Stimulated activated CD4-positive, alpha-beta T cell treated with anti-CD3 and anti-CD28 coated beads, Interleukin-2, amount 100 ng/mL, for 48 hours (primary cell): Measurements from ENCODE around the gene GATAD2B.
"Not testable (repeated sequence)": the region's sequence is repeated elsewhere in the genome, so short reads cannot be mapped to it uniquely, and the experiment has no call there.

Experiments used
- DNase-seq, 2 donors: peaks; one replicate each; pipeline ENCODE4 v3.0.0-alpha.2; 2020

Gene GATAD2B

DNA sequence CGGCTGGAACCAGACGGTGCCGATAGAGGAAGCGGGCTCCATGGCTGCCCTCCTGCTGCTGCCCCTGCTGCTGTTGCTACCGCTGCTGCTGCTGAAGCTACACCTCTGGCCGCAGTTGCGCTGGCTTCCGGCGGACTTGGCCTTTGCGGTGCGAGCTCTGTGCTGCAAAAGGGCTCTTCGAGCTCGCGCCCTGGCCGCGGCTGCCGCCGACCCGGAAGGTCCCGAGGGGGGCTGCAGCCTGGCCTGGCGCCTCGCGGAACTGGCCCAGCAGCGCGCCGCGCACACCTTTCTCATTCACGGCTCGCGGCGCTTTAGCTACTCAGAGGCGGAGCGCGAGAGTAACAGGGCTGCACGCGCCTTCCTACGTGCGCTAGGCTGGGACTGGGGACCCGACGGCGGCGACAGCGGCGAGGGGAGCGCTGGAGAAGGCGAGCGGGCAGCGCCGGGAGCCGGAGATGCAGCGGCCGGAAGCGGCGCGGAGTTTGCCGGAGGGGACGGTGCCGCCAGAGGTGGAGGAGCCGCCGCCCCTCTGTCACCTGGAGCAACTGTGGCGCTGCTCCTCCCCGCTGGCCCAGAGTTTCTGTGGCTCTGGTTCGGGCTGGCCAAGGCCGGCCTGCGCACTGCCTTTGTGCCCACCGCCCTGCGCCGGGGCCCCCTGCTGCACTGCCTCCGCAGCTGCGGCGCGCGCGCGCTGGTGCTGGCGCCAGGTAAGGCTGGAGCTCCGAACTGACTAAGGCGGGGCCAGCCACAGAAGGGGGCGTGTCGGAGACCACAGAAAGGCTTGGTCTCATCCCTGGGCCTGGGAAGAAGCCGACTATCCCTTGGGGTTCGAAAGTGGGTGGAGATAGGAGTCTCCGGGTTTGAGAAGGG is 147.1 kb downstream of the GATAD2B start:
- peak; percentile 46 to 47 for DNase-seq

DNA sequence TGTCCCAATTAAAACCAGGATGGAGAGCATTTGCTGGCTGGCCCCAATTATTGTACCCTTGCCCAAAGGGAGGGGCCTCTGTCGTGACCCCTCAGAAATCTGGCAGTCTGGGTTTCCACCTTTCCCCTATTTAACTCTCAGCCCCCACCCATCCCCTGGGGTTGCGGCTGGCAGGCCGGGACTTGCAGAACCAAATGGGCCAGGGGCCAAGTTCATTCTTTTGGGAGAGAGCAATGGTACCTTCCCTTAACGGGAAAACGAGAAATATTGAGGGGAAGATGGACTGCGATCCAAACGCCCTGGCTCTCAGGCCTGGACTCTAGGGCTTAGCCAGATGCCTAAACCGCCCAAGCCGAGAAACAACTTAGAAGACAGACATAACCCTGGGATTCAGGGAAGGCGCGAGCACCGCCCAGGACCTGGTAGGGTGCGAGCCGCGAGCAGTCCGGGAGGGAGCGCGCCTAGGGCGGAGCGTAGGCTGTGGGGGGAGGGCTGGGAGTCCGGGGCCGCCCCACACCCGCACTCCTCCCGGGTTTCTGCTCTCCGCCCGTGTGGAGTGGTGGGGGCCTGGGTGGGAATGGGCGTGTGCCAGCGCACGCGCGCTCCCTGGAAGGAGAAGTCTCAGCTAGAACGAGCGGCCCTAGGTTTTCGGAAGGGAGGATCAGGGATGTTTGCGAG is 147.9 kb downstream of the GATAD2B start, which contains the start of gene SLC27A3:
Gene SLC27A3, plus strand, starts transcription at position 628 of the 678 bp plus-strand sequence. CDS start 91 bp downstream, outside the sequence.
- DNase-seq, result peak in 1 of 2 donors; percentile 15

DNA sequence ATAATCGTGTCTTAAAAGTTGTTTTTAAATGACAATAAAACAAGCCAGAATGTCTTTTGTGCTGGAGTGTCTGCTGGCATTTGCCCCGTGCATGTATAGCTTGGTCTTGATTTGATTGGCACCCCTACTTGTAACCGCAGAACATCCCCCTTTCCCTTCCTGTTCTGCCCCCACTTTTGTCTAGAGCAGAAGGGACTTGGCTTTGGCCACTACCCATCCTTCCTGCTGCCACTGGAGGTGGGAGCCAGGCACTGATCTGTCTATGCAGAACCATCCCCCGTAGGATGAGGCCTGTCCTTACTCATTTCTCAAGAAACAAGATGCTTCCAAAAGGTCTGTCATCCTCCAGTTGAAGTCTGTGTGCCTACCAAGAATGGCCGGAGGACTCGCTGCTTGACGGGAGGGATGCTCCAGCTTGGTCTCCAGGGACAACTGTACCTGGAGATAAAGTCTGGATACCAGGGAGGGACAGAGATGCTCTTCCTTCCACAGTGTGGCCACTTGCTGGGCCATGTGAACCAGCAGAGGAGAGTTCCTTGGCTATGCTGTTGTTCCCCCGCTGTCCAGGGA is 148.7 kb downstream of the GATAD2B start:
- DNase-seq, result no peak

DNA sequence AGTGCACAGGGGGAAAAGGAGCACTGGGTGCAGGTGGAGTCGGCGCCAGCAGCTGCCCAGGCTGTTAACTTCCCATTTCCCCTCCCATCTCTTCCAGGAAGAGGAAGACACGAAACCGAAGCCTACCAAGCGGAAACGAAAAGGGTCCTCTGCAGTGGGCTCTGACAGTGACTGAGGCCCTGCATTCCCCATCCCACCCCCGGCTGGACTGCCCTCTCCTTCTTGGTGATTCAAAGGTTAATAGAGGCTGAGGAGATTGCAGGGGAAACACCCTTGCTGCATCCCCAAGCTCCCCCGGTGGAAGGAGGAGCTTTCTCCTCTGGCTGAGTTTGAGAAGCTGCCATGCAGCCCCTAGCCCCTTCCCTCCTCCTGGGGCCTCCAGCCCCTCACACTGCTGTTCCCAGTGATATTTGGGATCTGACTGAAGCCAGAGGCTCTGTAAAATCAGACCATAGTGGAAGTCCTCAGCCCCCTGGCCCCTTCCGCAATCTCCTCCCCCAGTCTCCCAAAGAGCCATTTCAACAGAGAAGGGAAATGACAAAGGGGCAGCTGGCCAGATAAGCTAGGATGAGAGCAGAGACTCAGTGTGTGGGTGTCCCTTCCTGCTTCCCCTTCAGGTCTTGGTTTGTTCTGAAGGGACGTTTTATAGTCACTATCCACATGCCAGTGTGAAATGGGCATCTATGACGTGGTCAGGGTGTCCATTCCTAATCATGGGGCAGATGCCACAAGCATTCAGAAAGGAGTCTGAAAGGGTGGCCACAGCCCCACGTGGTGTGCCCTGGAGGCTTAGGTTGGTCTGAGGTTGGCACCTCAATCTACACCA is 149.5 kb downstream of the GATAD2B start:
- DNase-seq, result no peak

DNA sequence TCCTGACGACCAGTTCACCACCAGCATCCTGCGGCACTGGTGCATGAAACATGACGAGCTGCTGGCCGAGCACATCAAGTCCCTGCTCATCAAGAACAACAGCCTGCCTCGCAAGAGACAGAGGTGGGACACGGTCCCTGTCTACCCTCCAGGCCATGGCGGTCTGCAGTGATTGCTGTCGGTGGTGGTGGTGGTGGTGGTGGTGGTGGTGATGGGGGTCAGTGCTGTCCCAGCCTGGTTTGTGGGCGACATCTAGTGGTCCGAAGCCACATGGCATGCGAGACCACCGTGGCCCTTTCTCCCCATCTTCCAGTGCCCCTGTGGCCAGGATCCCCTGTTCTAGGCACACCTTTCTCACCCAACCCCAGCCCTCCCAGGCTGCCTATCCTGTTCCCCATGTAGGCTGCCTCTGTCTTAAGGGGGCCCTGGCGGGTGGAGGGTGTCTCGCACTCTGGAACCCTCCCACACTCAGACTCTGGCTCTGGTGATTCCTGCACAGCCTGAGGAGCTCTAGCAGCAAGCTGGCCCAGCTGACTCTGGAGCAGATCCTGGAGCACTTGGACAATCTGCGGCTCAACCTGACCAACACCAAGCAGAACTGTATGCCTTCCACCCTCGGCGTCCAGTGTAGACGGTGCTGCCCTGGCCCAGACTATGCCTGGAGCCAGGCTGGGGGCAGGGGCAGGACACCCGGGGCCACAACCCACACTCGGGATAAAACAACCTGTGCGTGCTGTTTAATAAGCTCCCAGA is 150.8 kb downstream of the GATAD2B start:
- no peak for DNase-seq

DNA sequence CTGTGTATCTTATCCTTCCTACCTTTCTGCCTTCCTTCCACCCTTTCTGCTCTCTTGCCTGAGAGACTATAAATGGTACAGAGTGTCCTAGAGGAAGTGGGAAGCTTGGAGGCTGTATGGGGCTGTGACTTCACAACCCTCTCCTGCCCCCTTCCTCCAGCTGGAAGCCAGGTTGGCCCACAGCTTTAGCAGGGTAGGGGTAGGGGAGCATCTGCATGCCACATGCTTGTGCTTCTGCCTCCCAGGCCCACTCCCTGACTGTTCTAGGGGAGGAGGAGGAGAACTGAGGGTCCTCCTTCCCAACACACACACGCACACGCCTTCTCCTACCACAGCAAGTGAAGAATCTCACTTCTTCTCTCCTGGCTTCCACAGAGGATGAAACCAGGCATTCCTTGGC is 151.5 kb downstream of the GATAD2B start:
- no peak for DNase-seq

DNA sequence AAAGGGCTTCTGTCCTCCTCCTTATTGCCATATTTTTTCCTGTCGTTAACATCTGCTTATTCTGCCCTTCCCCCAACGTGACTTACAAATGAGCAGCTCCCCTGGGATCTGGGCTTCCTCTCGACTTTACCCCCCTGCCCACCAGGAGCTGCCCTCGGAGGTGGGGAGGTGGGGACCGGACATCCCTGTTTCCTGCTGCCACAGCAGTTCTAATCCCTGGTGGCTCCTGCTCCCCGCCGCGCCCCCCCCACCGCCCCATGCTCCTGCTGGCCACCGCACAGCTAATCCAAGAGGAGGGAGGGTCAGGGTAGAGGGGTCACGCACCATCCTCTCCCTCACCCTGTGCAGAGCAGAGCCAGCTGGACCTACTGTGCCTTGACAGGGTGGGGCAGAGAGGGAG is 152.0 kb downstream of the GATAD2B start:
- DNase-seq, result no peak

DNA sequence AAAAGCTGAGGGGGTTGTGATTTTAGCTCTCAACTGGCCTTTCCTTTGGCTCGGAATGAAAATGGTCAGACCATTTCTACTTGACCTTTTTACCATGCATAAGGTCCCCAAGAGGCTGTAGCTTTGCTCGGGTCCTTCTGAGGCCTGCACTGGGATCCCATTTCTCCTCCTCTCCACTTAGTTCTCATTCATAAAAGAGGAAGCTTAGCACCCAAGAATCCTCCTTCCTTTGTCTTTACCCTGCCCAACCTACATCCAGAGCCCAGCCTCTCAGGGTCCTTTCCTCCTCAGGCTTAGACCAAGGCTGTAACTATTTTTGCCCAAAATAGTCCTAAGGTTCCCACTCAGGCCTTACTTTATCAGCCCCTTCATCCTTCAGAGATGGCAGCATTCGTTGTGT is 153.6 kb downstream of the GATAD2B start:
- DNase-seq, result no peak

DNA sequence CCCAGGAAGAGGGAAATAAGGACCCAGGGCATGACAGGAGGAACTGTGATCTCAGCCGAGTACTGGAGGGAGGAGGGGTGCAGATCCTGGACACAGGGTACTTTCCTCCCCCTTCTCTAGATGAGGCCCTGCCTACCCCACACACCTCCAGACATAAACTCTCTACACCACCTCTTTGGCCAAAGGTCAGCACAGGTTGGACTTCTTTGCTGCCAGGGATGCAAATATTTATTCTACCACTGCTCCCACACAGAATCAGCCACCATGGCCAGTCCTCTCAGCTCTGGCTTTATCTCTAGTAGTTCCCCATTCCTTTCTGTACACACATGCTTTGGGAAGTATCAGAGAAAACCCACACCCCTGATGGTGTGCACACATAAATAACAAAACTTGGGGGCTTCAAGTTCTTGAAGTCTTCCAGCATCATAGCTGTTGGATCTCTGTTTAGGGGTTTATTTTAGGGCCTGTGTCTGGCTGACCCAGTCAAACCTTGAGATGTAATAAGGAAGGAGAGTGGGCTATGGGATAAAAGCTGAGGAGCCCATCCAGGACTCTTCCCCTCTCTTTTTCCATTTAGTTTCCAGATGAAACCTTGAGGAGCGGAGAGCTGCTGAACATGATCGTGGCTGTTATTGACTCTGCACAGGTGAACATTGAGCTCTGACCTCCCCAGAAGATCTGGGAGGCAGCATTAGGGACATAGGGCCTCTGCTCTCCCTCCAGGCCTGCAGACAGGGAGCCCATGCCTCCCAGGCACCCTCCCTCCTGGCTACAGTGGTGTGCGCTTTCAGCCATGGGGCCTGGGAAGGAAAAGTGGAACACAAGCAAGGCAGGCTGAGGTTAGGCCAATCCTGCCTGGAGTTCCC is 154.2 kb downstream of the GATAD2B start:
- no peak for DNase-seq

DNA sequence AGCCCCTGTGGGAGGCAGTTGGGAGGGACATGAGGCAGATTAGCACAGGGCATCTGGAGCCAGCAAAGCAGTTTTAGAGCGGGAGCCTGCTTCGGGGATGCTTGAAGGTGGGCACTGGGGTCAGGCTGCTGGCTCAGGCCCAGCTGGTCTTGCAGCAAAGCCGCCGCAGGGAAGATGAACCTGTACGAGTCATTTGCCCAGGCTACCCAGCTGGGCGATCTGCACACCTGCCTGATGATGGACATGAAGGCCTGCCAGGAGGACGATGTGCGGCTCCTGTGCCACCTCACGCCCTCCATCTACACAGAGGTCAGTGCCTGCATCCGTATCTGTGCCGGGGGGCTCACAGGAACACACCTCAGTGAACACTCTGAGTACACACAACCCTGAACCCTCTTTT is 155.3 kb downstream of the GATAD2B start:
- DNase-seq, result no peak

DNA sequence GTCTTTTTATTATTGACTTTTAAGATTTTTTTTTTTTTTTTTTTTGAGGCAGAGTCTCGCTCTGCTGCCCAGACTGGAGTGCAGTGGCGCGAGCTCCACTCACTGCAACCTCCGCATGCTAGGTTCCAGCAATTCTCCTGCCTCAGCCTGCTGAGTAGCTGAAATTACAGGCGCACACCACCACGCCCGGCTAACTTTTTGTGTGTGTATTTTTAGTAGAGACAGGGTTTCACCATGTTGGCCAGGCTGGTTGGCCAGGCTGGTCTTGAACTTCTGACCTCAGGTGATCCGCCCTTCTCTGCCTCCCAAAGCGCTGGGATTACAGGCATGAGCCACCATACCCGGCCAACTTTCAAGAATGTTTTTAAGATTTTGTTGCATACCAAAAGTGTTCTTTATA is 156.1 kb downstream of the GATAD2B start:
- not testable (repeated sequence) for DNase-seq

DNA sequence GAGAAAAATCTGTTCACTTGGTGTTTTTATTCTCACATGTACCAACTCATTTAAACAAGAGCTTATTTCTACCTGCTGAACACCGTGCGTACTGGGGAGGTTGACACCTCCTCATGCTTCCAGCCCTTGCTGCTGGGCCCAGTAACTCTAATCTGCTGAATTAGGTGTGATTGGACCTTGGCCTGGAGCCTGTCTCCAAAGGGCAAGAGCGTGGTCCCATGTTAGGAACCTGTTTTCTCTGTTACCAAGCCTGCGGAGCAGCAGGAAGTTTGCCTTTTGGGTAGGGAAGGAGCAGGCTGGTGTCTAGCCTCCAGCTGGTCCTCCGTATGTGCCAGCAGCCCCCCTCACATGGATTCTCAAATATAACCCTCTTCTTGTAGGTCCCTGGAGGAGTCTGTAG is 158.5 kb downstream of the GATAD2B start:
- no peak for DNase-seq

DNA sequence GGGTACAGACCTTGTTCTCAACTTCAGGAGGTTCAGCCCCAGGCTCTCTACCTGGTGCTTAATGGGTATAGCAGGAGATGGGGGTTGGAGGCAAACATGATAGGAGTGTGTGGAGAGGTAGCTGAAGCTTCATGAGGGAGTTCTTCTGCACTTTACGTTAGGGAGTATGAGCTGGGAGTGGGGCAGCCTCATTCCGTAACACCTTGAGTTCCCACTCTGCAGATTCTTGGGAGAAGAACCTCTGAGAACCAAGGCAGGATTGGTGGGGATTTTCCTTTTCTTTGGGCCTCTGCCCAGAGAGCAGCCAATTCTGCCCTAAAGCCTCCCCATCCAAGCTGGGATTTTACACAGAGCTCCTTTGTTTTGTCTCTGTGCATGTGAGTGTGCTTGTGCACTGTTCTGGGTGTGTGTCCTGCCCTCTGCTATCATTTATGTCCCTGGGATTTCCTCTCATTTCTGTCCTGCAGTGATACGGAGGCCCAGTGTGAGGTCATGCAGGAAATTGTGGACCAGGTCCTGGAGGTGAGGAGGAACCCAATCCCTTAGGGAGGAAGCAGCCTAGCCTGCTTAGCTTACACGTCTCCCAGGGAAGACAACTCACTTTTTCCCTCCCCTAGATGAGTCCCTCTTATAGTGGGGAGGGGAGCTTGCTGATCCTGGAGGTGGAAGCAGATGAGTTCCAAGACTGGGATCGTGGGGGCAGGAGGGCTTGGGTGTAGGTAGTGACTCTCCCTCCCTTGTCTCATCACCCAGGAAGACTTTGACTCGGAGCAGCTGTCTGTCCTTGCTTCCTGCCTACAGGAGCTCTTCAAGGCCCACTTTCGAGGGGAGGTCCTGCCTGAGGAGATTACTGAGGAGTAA is 159.2 kb downstream of the GATAD2B start:
- DNase-seq, result no peak

DNA sequence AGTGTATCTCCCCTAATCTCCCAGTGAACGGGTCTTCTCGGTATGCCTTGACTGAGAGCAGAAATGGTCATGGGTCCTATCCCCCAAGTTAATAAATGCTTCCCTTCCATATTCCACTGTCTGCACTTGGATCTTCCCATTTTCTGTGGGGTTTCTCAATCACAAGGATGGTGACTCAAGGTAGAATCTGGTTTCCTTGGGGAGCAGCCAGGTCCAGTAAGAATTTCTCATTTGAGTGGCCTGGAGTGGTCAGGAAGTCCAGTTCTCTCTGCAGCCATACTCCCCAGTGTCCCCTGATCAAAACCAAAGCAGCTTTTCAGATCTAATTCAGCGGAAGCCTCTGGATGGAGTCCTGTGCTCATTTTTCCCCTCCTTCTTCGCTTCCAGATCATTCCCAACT is 162.3 kb downstream of the GATAD2B start:
- DNase-seq, result no peak
